GM18858 (cell line): Measurements from ENCODE around the gene CDH13.

Experiments used
- ATAC-seq: cut with Tn5 transposase; IDR thresholded peaks from one replicate; pipeline ENCODE4 v1.9.1; 2021; ENCODE audit not compliant: unreplicated experiment

CDH13 gene

DNA sequence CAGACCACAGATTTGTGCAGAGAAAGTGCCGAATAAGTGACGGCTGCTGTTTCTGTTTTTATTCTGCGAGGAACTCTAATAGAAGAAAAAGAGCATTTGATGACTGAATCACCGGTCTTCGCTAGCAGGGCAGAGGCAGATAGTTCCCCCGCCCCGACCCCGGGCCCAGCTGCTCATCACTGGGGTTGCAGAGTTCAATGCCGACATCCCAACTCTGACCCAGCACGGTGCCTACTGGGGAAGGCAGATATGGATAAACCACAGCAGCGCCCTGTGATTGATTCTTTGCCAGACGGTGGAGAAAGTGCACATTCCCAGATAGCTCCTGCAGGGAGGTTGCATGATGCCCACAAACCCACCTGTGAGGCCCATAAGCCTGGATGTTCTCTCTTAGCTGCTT lies 823.1 kb downstream of the CDH13 start:
- ATAC-seq = no peak

DNA sequence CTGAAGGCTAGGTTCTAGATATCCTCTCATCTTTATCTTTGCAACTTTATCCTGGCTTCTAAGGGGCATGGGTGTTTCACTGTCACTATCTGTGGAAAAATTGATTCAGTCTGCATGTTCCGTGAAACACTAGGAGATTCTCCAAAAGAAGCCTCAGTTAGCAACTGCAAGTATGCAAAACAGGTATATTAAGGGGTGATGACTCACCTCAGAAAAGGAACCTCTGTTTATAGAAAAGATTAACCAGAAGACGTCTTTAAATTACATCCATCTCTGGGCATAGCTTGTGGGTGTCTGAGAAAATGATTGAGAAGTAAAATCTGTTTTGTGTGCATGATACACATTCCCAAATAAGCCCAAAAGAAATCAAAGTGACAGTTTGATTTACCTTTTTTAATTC lies 827.2 kb downstream of the CDH13 start:
- no peak for ATAC-seq

DNA sequence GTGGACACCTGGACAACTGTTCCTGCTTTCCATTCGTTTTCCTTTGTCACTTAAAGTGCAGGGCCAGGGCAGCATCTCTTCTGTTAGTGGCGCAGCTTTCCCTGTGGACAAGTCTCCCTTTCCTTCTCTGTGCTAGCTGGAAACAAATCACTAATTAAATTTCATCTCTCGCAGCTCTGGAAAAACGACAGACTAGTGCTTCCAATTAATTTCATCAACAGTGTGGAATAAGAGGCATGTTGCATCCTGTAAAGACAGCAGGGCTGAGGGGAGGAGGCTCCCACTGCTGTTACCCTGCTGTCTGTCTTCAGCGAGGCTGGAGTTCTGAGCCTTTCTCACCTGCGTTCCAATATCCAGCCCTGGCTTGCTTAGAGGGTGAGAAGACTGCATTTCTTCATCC lies 828.9 kb downstream of the CDH13 start:
- no peak for ATAC-seq

DNA sequence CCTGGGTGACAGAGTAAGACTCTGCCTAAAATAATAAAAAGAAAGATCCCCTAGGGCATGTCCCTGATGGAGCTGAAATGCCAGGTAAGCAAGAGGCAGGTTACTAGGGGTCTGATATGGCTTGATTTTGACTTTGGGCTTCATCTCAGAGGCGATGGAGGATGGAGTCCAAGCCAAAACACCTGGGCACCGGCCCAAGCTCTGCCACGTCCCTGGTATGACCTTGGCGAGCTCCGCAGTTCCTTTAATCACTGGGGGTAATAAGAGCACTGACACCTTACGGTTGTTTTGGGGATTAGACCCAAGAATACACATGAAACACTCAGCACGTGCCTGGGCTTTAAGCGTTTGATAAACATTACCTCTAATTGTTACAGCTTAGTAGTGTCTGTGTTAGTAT lies 830.2 kb downstream of the CDH13 start:
- no peak for ATAC-seq

DNA sequence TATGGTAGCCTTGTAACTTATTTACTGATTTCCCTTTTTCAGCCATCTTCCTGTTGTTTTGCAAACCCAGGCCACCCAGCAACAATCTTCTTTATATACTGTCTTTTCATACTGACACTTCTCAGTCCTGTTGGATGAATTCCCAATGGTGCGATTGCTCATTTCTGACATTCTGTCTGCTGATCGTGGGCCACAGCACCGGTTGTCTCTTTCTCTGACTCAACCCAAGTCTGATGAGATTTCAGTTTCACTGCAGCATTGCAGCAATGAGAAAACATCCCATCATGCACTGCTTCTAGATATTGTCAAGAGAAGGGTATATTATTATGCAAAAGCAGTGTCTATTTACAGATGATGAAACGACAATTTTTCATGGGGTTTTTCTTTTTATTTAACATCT lies 831.8 kb downstream of the CDH13 start:
- ATAC-seq = peak; percentile 52

DNA sequence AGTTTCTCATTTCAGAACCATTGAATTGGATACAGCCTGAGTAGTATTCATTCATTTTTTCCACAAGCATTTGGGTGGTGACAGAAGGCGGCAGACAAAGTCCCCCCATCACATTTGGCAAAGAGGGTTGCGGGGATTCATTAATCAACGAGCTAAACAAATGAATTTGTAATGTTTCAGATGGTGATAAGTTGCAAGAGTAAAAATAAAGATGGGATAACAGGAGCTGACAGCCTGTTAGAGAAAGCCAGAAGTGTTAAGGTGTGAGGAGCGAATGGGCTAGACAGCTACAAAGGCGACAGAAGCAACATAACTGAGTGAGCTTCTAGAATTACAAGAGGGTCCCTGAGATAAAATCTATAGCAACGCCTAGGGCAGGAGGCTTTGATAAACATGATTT lies 838.2 kb downstream of the CDH13 start:
- ATAC-seq = no peak

DNA sequence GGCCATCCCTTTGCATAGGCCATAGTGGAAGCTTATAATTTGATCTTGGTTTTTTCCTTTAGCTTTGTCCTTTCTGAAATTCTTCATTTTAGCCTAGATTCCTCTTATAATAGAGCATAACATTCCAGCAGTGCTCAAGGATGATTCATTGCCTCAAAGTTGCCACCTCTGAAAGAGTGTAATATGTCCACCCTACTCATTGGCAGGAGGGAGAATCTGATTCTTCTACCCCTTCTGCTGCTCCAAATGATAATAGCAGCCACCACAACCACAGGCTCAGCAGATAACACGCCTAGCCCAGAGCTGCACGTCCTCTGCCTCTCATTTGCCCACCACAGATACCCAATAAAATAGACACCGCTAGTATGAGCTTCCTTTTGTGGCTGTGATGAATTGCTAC lies 843.6 kb downstream of the CDH13 start:
- no peak for ATAC-seq

DNA sequence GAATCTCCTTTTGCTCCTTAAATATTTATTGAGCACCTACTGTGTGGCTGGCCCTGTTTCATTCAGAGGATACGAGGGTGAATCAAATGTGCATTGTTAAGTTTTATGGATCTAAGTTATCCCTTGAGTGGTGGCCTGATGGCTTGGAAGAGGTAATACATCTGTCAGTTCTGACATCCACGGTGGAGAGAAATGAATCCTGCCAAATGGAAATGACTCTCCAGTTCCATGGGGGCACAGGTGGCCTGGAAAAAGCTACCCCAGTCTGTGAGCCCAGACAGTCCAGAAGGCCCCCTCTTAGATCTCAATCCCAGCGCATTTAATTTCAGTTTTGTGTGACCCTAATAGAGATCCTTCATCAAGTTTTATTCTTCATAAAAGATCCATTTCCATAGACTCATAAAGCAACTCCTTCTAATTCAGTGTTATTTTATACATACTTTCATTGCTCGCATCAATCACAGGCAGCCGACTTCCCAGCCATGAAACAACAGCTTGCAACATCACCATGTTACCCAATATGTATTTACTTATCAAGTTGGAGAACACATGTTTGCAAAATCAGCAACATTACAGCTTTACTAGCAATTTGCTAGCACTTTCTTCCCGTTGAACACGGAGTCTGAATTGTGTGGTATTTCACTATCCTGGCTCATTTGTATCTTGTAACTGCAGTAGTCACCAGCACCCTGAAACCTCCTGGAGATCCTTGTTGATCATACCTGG lies 846.2 kb downstream of the CDH13 start:
- no peak for ATAC-seq

DNA sequence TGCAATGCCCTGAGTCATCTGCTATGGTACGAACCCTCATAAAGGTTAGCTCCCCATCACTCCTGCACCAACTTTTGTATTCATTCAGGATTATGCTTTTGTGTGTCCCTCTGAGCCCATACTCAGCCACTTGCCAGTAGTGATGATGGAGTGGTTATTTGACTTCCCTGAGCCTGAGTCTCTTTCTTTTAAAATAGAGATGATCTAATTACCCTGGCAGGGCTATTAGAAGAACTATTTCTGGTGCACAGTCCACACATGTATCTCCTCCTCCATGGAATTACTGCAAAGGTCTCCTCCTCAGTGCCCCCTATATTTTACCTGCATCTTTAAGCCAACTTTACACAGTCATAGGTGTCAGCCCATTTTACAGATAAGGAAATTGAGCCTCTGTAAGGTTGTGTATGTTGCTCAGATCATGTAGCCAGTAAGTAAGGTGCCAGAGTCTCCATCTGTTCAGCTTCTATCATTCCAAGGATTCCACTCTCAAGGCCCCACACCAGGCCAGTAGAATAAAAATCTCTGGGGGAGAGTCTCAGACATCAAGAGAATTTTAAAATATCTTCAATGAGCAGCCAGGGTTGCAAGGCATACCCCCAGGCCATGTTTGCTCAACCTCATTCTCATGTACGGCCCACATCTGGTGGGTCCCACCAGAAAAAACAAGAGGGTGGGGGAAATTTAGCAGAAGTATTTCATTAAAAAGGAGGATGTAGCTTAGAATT lies 847.3 kb downstream of the CDH13 start:
- ATAC-seq = no peak

DNA sequence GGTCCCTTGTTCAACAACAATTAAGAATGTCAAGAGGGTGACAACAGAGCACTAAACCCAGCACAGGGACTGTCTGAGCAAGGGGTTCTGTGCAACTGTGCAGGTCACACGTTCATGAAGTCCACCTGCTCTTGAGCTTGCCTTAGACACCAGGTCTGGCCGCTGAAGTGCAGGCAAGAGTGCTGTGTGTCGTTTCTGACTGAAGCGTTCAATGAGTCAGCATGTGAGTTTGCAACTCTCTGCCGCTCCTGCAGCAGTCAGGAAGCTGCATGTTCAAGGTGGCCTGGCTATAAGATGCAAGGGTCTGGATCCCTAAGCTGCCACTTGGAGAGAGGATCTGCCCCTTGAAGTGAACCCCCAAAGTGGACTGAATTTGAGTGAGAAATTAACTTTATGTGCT lies 848.3 kb downstream of the CDH13 start:
- no peak for ATAC-seq

DNA sequence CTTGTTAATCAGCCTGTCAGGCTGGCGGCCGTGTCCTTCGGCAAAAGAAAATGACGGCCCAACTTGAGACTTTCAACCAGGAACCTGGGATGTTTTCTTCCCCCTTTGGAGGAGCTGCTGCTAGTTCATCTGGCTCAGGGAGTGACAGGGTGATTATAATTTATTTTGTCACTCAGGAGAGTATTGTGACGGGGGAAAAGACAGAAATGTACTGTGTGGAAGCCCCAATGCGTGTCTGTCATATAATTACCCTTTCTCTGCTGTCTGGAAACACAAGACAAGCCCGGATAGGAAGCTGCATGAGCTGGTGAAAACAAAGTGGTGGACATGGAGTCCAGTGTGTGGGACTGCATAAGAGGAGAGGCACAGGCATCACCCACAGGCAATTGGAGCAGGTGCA lies 854.8 kb downstream of the CDH13 start:
- no peak for ATAC-seq

DNA sequence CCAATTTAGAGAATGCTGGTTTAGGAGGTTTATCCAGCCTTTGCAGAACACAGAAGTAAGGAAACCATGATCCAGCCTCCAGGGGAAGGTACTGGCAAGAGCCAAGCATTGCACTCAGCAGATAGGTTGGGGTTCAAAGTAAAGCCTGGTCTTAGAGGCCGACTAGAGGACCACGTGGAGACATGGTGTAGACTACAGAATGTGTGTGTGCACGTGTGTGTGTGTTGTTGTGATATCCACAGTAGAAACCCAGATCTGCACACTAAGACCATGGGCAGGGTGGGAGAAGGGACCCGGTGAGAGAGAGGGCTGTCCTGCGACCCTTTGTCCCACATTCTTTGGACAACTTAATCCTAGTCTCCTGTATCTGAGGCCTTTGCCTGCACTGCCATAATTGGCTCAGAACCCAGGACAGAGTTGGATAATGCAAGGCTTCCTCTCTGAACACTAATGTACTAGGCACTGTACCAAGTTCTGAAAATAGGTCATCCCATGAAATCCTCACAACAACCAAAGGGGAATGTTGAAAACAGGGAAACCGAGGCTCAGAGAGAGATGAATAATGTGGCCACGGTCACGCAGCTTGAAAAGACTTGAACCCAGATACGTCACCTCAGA lies 855.9 kb downstream of the CDH13 start:
- ATAC-seq = no peak

DNA sequence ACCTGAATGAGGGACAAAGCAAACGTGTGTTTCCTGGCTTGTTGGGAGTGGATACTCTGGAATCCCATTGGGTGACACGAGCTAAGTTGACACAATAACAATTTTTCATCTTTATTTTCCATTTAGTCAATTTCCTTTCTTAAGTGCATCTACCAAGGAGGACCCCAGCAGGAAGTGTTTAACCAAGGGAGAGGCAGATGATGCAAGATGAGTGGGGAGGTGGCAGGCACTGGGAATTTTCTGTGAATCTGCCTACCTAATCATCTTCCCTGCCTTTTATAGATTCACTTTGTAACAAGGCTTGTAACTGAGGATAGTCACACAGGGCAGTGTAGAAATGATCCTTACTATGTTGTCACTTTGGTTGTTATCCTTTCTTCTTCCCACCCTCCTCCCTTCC lies 863.3 kb downstream of the CDH13 start:
- ATAC-seq = no peak

DNA sequence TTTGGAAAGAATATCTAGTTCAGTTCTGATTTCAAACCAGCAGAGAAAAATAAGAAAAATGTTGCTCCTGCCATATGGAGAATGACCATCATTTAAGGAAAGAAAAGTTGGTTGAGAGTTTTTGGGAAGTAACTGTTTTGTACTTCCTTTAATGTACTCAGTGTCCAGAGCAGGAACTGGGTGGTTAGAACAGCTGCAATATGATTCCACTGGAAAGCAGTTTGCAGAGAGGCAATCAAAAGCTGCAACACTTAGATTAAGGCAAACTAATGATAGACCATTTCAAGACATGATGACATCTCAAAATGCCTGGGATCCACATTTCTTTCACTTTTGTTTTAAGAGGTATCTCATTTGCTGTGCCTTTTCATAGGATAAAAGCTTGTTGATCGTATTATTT lies 867.7 kb downstream of the CDH13 start:
- no peak for ATAC-seq

DNA sequence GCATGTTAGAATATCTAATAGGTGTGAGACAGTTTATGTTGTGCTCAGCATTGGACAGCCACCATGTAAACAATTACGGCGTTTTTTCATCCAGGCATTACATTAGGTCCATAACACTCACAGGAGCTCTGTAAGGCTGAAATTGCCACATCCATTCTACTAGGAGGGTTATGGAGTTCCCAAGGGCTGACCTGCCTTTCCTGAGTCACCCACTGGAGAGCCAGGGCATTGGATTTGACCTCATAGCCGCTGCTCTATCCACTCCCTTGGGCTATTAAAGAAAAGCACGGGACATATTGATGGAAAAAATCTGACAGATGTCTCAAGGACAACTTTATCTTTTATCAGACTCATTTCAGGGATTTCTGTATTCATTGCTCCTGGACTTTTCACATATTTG lies 874.7 kb downstream of the CDH13 start:
- ATAC-seq = no peak

DNA sequence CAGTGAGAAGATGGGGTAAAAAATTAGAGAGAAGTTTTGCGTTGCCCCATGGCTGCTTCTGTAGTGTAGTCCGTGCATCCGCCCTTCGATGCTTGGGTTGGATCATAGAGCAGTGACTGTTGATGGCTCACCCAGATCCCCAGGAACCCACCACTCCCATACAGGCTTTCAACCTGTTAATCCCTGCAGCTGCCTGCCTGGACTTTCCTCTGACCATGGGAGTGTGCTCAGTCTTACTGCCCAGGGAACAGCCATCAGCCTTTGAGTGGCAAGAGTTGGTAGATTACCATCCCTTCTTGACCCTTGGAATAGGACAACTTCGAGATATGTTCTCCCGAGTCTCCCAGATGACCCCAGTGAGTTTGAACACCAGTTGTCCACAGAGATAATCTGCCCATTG lies 881.5 kb downstream of the CDH13 start:
- no peak for ATAC-seq

DNA sequence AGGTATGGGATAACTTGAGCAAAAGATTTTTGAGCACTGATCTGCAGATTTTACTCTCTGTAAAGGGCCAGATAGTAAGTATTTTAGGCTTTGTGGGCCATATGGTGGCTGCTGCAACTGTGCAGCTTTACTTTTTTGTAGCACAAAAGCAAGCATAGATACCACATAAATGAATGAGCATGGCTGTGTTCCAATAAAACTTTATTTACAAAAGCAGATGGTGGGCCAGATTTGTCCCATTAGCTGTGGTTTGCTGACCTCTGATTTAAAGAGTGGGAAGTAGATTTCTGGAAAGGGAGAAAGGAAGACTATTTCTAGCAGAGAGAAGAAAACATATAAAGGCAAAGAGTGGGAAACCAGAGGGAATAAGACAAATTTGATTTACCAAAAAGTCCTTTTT lies 882.5 kb downstream of the CDH13 start:
- no peak for ATAC-seq

DNA sequence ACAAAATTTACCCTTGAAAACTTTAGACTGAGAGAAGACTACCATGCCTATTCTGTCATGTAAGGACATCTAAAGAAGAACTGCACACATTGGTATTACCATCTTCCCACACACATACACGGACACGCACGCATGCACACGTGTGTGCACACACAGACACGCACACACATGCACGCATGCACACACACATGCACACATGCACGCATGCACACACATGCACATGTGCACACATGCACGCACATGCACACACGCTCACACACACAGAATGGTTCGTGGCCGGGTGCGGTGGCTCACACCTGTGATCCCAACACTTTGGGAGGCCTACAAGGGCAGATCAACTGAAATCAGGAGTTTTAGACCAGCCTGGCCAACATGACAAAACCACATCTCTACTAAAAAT lies 884.1 kb downstream of the CDH13 start:
- no peak for ATAC-seq

DNA sequence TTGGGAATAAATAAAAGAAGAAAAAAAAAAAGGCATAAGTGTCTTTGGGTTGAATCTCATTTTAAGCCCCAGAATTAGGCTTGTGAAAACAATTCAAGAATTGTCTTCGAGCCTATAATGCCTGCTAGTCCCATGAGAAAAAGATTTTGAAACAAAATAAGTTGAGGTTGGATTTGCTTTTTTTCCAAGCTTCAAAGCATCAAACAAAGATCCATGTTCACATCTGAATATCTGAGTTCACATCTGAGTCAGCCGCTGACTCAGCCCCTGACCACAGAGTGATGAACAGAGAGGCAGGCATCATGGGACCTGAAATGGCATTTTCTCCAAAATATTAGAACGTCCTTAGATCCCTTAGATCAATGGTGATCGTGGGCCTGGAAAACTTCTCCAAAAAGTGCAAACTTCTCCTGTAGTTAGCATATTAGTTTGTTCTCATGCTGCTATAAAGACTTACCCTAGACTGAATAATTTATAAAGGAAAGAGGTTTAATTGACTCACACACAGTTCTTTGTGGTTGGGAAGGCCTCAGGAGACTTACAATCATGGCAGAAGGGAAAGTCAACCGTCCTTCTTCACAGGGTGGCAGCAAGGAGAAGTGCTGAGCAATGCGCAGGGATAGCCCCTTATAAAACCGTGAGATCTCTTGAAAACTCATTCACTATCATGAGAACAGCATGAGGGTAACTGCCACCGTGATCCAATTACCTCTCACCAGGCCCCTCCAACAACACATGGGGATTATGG lies 886.4 kb downstream of the CDH13 start:
- no peak for ATAC-seq

DNA sequence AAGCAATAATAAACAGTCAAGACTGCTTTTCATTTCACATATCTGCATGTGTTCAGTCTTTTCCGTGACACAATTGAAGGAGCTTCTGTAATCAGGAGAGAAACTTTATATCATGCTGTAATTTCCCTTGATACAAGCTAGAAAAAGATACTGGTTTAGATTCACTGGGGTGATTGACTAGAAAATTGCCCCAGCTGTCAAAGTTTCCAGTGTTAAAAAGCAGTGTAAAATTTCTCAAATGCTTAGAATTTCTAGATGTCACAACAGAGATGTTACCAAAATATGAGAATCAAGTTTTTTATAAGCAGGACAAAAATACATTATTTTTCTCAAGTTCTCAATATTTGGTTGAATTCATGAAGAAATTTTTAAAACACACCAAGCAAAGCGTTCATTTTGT lies 888.6 kb downstream of the CDH13 start:
- no peak for ATAC-seq

DNA sequence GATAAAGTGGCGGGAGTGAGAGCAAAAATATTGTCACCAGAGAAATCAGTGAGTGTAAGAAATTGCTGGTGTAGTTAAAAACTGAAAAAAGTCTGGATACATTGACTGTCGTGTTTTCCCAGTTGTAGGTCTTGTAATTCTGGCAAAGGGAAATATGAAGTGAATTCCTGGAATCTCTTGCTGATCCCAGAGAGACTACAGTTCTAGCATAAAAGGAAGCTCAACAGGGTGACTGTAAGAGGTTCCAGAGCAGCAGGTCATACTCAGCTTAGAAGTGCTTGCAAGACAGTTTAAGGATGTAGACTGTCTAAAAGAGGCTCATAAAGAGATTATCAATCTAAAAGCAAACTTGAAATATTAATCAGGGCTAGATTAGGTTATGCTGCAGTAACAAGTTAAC lies 890.2 kb downstream of the CDH13 start:
- ATAC-seq = no peak

DNA sequence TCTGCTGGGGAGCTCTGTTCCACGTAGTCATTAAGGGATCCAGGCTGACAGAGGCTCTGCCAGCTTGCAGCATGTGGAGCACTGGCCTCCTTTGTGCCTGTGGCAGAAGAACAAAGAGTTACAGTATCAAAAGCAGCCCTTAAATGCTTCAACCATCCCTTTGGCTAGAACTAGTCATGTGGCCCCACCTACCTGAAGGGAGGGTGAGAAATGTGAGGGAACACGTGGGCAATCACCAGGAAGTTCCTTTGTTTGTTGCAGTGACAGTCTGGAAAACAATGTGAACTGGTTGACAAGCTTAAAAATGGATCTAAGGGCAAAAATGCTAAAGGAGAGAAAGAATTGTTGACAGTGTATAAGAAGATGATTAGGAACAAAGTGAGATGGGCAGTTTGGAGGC lies 890.6 kb downstream of the CDH13 start:
- ATAC-seq = no peak
